NCI-H526 (cell line): ENCODE results near the gene LCK.

ENCODE experiments used
- DNase-seq, 2 experiments: peaks; one replicate each; lab custom pipeline; 2025; lab: John Stamatoyannopoulos, UW

Gene LCK

GRCh38 chr1:32250893-32251716 lies at the start of gene LCK:
TSS of gene LCK (plus strand) at chr1:32251265. CDS start at chr1:32274330, 23,065 bp downstream.
- DNase-seq, result no peak

- DNase-seq, result peak in 1 of 2 experiments; percentile 68
These were observed 46.1 kb upstream of the LCK start for GRCh38 chr1:32204943-32205361.

GRCh38 chr1:32205401-32206370 lies 45.4 kb upstream of the LCK start, which contains the start of gene IQCC:
TSS of gene IQCC (plus strand) at chr1:32205671. CDS start at chr1:32205682, 11 bp downstream.
- DNase-seq, result peak; percentile 84 to 96

- no peak for DNase-seq
These were observed 42.6 kb upstream of the LCK start for GRCh38 chr1:32208469-32208868.

- DNase-seq, result peak; percentile 23 to 64
These were observed 42.2 kb upstream of the LCK start, which contains the start of gene DCDC2B for GRCh38 chr1:32208891-32209328. TSS of gene DCDC2B (plus strand) at chr1:32209089. CDS start at chr1:32209094, 5 bp downstream.

GRCh38 chr1:32215629-32216480 lies 35.2 kb upstream of the LCK start:
- DNase-seq, result peak; percentile 21 to 80

- DNase-seq, result no peak
These were observed 34.5 kb upstream of the LCK start for GRCh38 chr1:32216566-32216965.

- DNase-seq, result no peak
These were observed 32.0 kb upstream of the LCK start for GRCh38 chr1:32219022-32219421.

GRCh38 chr1:32220746-32221580 lies 30.1 kb upstream of the LCK start:
- DNase-seq, result no peak

- no peak for DNase-seq
These were observed 29.5 kb upstream of the LCK start for GRCh38 chr1:32221581-32221979.

GRCh38 chr1:32221980-32222755 lies 28.9 kb upstream of the LCK start, which contains the start of the genes EIF3I and TMEM234:
TSS of gene EIF3I (plus strand) at chr1:32222407. CDS start at chr1:32222442, 35 bp downstream.
TSS of gene TMEM234 (minus strand) at chr1:32222353. CDS start at chr1:32222322, 31 bp downstream.
- DNase-seq, result peak; percentile 84 to 95

- DNase-seq, result no peak
These were observed 27.4 kb upstream of the LCK start for GRCh38 chr1:32223683-32224082.

GRCh38 chr1:32224285-32224684 lies 26.8 kb upstream of the LCK start:
- no peak for DNase-seq

- no peak for DNase-seq
These were observed 22.3 kb upstream of the LCK start for GRCh38 chr1:32228771-32229170.

- no peak for DNase-seq
These were observed 19.1 kb upstream of the LCK start for GRCh38 chr1:32231843-32232432.

- peak in 1 of 2 experiments; percentile 15 for DNase-seq
These were observed 18.3 kb upstream of the LCK start for GRCh38 chr1:32232558-32233304.

- peak; percentile 60 to 80 for DNase-seq
These were observed 16.3 kb upstream of the LCK start for GRCh38 chr1:32234792-32235191.

GRCh38 chr1:32239337-32239736 lies 11.7 kb upstream of the LCK start:
- DNase-seq, result peak in 1 of 2 experiments; percentile 65
